Renal cortical epithelial cell (primary cell): Measurements from ENCODE around the gene ESPN. TPM values are rescaled to one million over a fixed set of nuclear protein-coding genes. Genes with fewer than 3 reads are reported as not detected.

Experiments
- DNase-seq: peaks from one replicate; pipeline ENCODE4 v3.0.0-alpha.2; 2011; ENCODE audit warnings: low read depth
- total RNA-seq: library from RNA; depleted of rRNA; stranded (reverse); fragments of >200 nt; gene quantifications from 2 replicates; pipeline ENCODE4 v1.2.3, GENCODE V29; 2014

The ESPN gene
- total RNA-seq, 1 donor from 2014 or later = 0.25 TPM

GRCh38 chr1:6465461-6466005, 41.0 kb downstream of the ESPN start:
- no peak for DNase-seq

GRCh38 chr1:6466023-6466422, 41.4 kb downstream of the ESPN start, which contains the start of gene TNFRSF25:
TNFRSF25 (minus strand) TSS chr1:6466173; CDS start chr1:6466107, 66 bp downstream.
- DNase-seq = no peak

- no peak for DNase-seq
These were observed 42.2 kb downstream of the ESPN start for GRCh38 chr1:6466751-6467150.

- DNase-seq = no peak
These were observed 42.6 kb downstream of the ESPN start for GRCh38 chr1:6467224-6467623.

GRCh38 chr1:6467744-6468688, 43.4 kb downstream of the ESPN start:
- no peak for DNase-seq

- DNase-seq = no peak
These were observed 44.3 kb downstream of the ESPN start for GRCh38 chr1:6468729-6469461.

GRCh38 chr1:6470132-6471085, 45.8 kb downstream of the ESPN start:
- DNase-seq = no peak

- no peak for DNase-seq
These were observed 46.8 kb downstream of the ESPN start for GRCh38 chr1:6471086-6471969.

- no peak for DNase-seq
These were observed 47.4 kb downstream of the ESPN start for GRCh38 chr1:6471970-6472368.

GRCh38 chr1:6472391-6472790, 47.8 kb downstream of the ESPN start:
- DNase-seq = no peak

- no peak for DNase-seq
These were observed 48.6 kb downstream of the ESPN start for GRCh38 chr1:6473156-6473555.

- DNase-seq = no peak
These were observed 49.6 kb downstream of the ESPN start for GRCh38 chr1:6473974-6474814.

- DNase-seq = no peak
These were observed 50.3 kb downstream of the ESPN start for GRCh38 chr1:6474815-6475282.

- DNase-seq = no peak
These were observed 51.0 kb downstream of the ESPN start for GRCh38 chr1:6475381-6476133.

GRCh38 chr1:6476483-6476882, 51.9 kb downstream of the ESPN start:
- no peak for DNase-seq

- no peak for DNase-seq
These were observed 52.7 kb downstream of the ESPN start for GRCh38 chr1:6477039-6477820.

- DNase-seq = no peak
These were observed 57.2 kb downstream of the ESPN start for GRCh38 chr1:6481820-6482219.
